Measurements from ENCODE around the gene PHF5A.
"Not testable (repeated sequence)": the region's sequence is repeated elsewhere in the genome, so short reads cannot be mapped to it uniquely, and the experiment has no call there.

Gene PHF5A

GRCh38 chr22:41444360-41445128 is 23.9 kb downstream of the PHF5A start:
- H3K9ac ChIP-seq (ENCODE audit: low read length) = peak overlapping the region; percentile 92
- TF ChIP-seq CTCF (IDR thresholded peaks at IDR 0.05; ENCODE audit: insufficient read depth, low read length, poor library complexity, severe bottlenecking) (no peak), EZH2phosphoT487 (conservative IDR thresholded peaks at IDR 0.05; ENCODE audit: low read length) (no peak)
- no peaks in the 10 kb centered on the region for H3K36me3 ChIP-seq (ENCODE audit: low read length)
- H3K9me2 ChIP-seq (replicated peaks; ENCODE audit: insufficient read depth, low read length) = no peaks in the 10 kb centered on the region
- peak overlapping the region; percentile 98 for H3K4me3 ChIP-seq (ENCODE audit: insufficient read depth, low read length, poor library complexity, severe bottlenecking)
- peak overlapping the region; percentile 99 for H3K4me2 ChIP-seq (ENCODE audit: low read depth, low read length, poor library complexity, severe bottlenecking)
- peaks cover 40% of the 10 kb centered on the region for H3F3A ChIP-seq (ENCODE audit: insufficient read depth)
- H3K27ac ChIP-seq (ENCODE audit: low read depth, low read length) = peak overlapping the region; percentile 92
- H3K79me2 ChIP-seq (ENCODE audit: insufficient read depth, low read length) = peaks cover 69% of the 10 kb centered on the region
- H2AFZ ChIP-seq (ENCODE audit: low read depth, low read length, severe bottlenecking) = peak overlapping the region; percentile 42
- H3K9me3 ChIP-seq (ENCODE audit: insufficient read depth, low read length) = no peaks in the 10 kb centered on the region
- H3K27me3 ChIP-seq (ENCODE audit: low read length) = no peaks in the 10 kb centered on the region
- H4K20me1 ChIP-seq (ENCODE audit: low read depth, low read length) = no peaks in the 10 kb centered on the region

- H3K79me2 ChIP-seq (ENCODE audit: insufficient read depth, low read length) = peaks cover 79% of the 10 kb centered on the region
- H3K9me3 ChIP-seq (ENCODE audit: insufficient read depth, low read length) = no peaks in the 10 kb centered on the region
- no peak overlapping the region for H2AFZ ChIP-seq (ENCODE audit: low read depth, low read length, severe bottlenecking)
- no peak overlapping the region for H3K9ac ChIP-seq (ENCODE audit: low read length)
- H3K36me3 ChIP-seq (ENCODE audit: low read length) = no peaks in the 10 kb centered on the region
- H3K4me3 ChIP-seq (ENCODE audit: insufficient read depth, low read length, poor library complexity, severe bottlenecking) = no peak overlapping the region
- no peak overlapping the region for H3K4me2 ChIP-seq (ENCODE audit: low read depth, low read length, poor library complexity, severe bottlenecking)
- H4K20me1 ChIP-seq (ENCODE audit: low read depth, low read length) = no peaks in the 10 kb centered on the region
- peak overlapping the region; percentile 0; the same call in 1 of the 2 replicates for H3K27ac ChIP-seq (ENCODE audit: low read depth, low read length)
- no peaks in the 10 kb centered on the region for H3K9me2 ChIP-seq (replicated peaks; ENCODE audit: insufficient read depth, low read length)
- no peaks in the 10 kb centered on the region for H3K27me3 ChIP-seq (ENCODE audit: low read length)
- no peak for TF ChIP-seq CTCF (IDR thresholded peaks at IDR 0.05; ENCODE audit: insufficient read depth, low read length, poor library complexity, severe bottlenecking)
- no peak for TF ChIP-seq EZH2phosphoT487 (conservative IDR thresholded peaks at IDR 0.05; ENCODE audit: low read length)
- peaks cover 25% of the 10 kb centered on the region for H3F3A ChIP-seq (ENCODE audit: insufficient read depth)
Measured at GRCh38 chr22:41442240-41442792, 26.2 kb downstream of the PHF5A start.

- not testable (repeated sequence) for H3K9me3 ChIP-seq (ENCODE audit: insufficient read depth, low read length); H3K27ac ChIP-seq (ENCODE audit: low read depth, low read length); H3K27me3 ChIP-seq (ENCODE audit: low read length); H3K4me2 ChIP-seq (ENCODE audit: low read depth, low read length, poor library complexity, severe bottlenecking); H4K20me1 ChIP-seq (ENCODE audit: low read depth, low read length); H3K4me3 ChIP-seq (ENCODE audit: insufficient read depth, low read length, poor library complexity, severe bottlenecking); H3K9me2 ChIP-seq (replicated peaks; ENCODE audit: insufficient read depth, low read length); H2AFZ ChIP-seq (ENCODE audit: low read depth, low read length, severe bottlenecking); H3K36me3 ChIP-seq (ENCODE audit: low read length); H3K9ac ChIP-seq (ENCODE audit: low read length)
- peaks cover 79% of the 10 kb centered on the region for H3K79me2 ChIP-seq (ENCODE audit: insufficient read depth, low read length)
- H3F3A ChIP-seq (ENCODE audit: insufficient read depth) = peaks cover 21% of the 10 kb centered on the region; the same call in 1 of the 2 replicates
Measured at GRCh38 chr22:41440511-41440910, 28.0 kb downstream of the PHF5A start.

- peaks cover 2% of the 10 kb centered on the region; the same call in 1 of the 2 replicates for H3K36me3 ChIP-seq (ENCODE audit: low read length)
- no peak overlapping the region for H3K4me2 ChIP-seq (ENCODE audit: low read depth, low read length, poor library complexity, severe bottlenecking)
- H3F3A ChIP-seq (ENCODE audit: insufficient read depth) = peaks cover 3% of the 10 kb centered on the region; the same call in 1 of the 2 replicates
- H3K27me3 ChIP-seq (ENCODE audit: low read length) = no peaks in the 10 kb centered on the region
- no peak overlapping the region for H3K4me3 ChIP-seq (ENCODE audit: insufficient read depth, low read length, poor library complexity, severe bottlenecking)
- H3K9me3 ChIP-seq (ENCODE audit: insufficient read depth, low read length) = no peaks in the 10 kb centered on the region
- no peaks in the 10 kb centered on the region for H3K9me2 ChIP-seq (replicated peaks; ENCODE audit: insufficient read depth, low read length)
- no peak overlapping the region for H3K27ac ChIP-seq (ENCODE audit: low read depth, low read length)
- H3K79me2 ChIP-seq (ENCODE audit: insufficient read depth, low read length) = peaks cover 49% of the 10 kb centered on the region
- no peak overlapping the region for H3K9ac ChIP-seq (ENCODE audit: low read length)
- no peaks in the 10 kb centered on the region for H4K20me1 ChIP-seq (ENCODE audit: low read depth, low read length)
- H2AFZ ChIP-seq (ENCODE audit: low read depth, low read length, severe bottlenecking) = no peak overlapping the region
- TF ChIP-seq CTCF (IDR thresholded peaks at IDR 0.05; ENCODE audit: insufficient read depth, low read length, poor library complexity, severe bottlenecking) = no peak
- no peak for TF ChIP-seq EZH2phosphoT487 (conservative IDR thresholded peaks at IDR 0.05; ENCODE audit: low read length)
Measured at GRCh38 chr22:41437198-41437597, 31.3 kb downstream of the PHF5A start.
